K562 (cell line): Measurements from ENCODE around the gene KRTAP5-4. TPM values are rescaled to one million over a fixed set of nuclear protein-coding genes. Genes with fewer than 3 reads are reported as not detected.

Source experiments
- ATAC-seq: fragments of 200-7000 bp; cut with Tn5 transposase; 3 replicates; pipeline ENCODE4 v1.9.1; 2020; ENCODE audit warnings: moderate library complexity
- BruUV-seq: library from RNA; stranded (reverse); fragments of 400-500 nt; replicated peaks from 2 replicates; lab custom pipeline; 2021; lab: Mats Ljungman, UMichigan
- CTCF ChIA-PET: fragments of 300-600 bp; formaldehyde crosslinking; extraction: SDS; loops from one replicate; lab custom pipeline; 2021; ENCODE audit warnings: low intra/inter-chr PET ratio; lab: Yijun Ruan, JAX
- POLR2A ChIA-PET: fragments of 300-600, 350-650 bp; sonication (Branson Sonifier 250); formaldehyde crosslinking; extraction: SDS; loops from one replicate; lab custom pipeline; 2021; ENCODE audit warnings: antibody characterized with exemption, inconsistent platforms; lab: Yijun Ruan, JAX
- DNase-seq, 4 experiments: peaks; one replicate each; pipeline versions ENCODE4 v3.0.0 to v3.0.0-alpha.2; 2011 to 2018; ENCODE audit warnings: low spot score in 3 of 4, mixed read lengths in 3 of 4; ENCODE audit errors: extremely low read depth in 1 of 4
- FAIRE-seq: peaks from 2 replicates; lab custom pipeline; 2011; peaks lifted over from hg19 to GRCh38; lab: Jason Lieb, UNC
- H2AFZ ChIP-seq: 2 replicates; pipeline ENCODE4 v1.6.0; 2011; ENCODE audit warnings: low read depth, low read length, control low read depth, inconsistent platforms
- H3K27ac ChIP-seq: fragments of 200-600 bp; 3 replicates; pipeline ENCODE4 v1.8.0; 2011; ENCODE audit warnings: low read depth, mild to moderate bottlenecking, control low read depth, inconsistent platforms, low read length, moderate library complexity, mixed read lengths; ENCODE audit errors: extremely low read depth
- H3K27me3 ChIP-seq, 2 experiments: fragments of 300-600 bp in 1 of 2; 2 replicates in 1 of 2; 3 replicates in 1 of 2; pipeline versions ENCODE4 v1.6.0 to v1.8.0; 2011; ENCODE audit warnings: inconsistent platforms in 2 of 2, low read length in 2 of 2, mild to moderate bottlenecking in 1 of 2, mixed read lengths in 1 of 2, moderate library complexity in 1 of 2; ENCODE audit not compliant: control insufficient read depth in 2 of 2, insufficient read depth in 2 of 2
- H3K36me3 ChIP-seq: fragments of 300-600 bp; 3 replicates; pipeline ENCODE4 v1.8.0; 2011; ENCODE audit warnings: mild to moderate bottlenecking, low read length, inconsistent platforms; ENCODE audit not compliant: control insufficient read depth, insufficient read depth
- H3K4me1 ChIP-seq, 2 experiments: fragments of 200-600 bp in 1 of 2; replicated peaks in 1 of 2; 2 replicates in 1 of 2; 3 replicates in 1 of 2; pipeline versions ENCODE4 v1.5.1 to v1.8.0; 2011; ENCODE audit warnings: inconsistent platforms in 2 of 2, low read length in 2 of 2, mild to moderate bottlenecking in 1 of 2, mixed read lengths in 1 of 2, moderate library complexity in 1 of 2; ENCODE audit not compliant: control insufficient read depth in 2 of 2, insufficient read depth in 2 of 2
- H3K4me2 ChIP-seq: 2 replicates; pipeline ENCODE4 v1.6.1; 2011; ENCODE audit warnings: low read length, control low read depth, inconsistent platforms, mixed read lengths; ENCODE audit not compliant: insufficient read depth
- H3K4me3 ChIP-seq: fragments of 200-600 bp; sonication (generic), shearing (Covaris generic); 2 replicates; pipeline ENCODE4 v1.5.1; 2016; ENCODE audit warnings: control low read depth, inconsistent platforms
- H3K79me2 ChIP-seq: fragments of 200-600 bp; 3 replicates; pipeline ENCODE4 v1.8.0; 2011; ENCODE audit warnings: low read length, inconsistent platforms; ENCODE audit not compliant: control insufficient read depth, insufficient read depth
- H3K9ac ChIP-seq, 2 experiments: 2 replicates each; pipeline versions ENCODE4 v1.6.0 to v1.6.1; 2011; ENCODE audit warnings: low read depth in 2 of 2, low read length in 2 of 2, control low read depth in 1 of 2, inconsistent platforms in 1 of 2, mild to moderate bottlenecking in 1 of 2, mixed read lengths in 1 of 2; ENCODE audit not compliant: insufficient read depth in 1 of 2
- H3K9me1 ChIP-seq: one replicate; pipeline ENCODE4 v1.6.0; 2011; ENCODE audit warnings: inconsistent platforms, mild to moderate bottlenecking, low read length, moderate library complexity; ENCODE audit not compliant: control insufficient read depth, insufficient read depth
- H3K9me3 ChIP-seq: replicated peaks from 2 replicates; pipeline ENCODE4 v1.5.1; 2011; ENCODE audit warnings: low read depth, low read length, inconsistent platforms; ENCODE audit not compliant: control insufficient read depth, insufficient read depth
- H4K20me1 ChIP-seq: replicated peaks from 2 replicates; pipeline ENCODE4 v1.6.1; 2011; ENCODE audit warnings: low read length, inconsistent platforms, mixed read lengths; ENCODE audit not compliant: control insufficient read depth, insufficient read depth
- CBX3 ChIP-seq, 2 experiments: IDR thresholded peaks; 1 replicate in 1 of 2; 2 replicates in 1 of 2; pipeline ENCODE4 v1.6.1; 2012; ENCODE audit warnings: inconsistent platforms in 2 of 2, low read length in 2 of 2, borderline replicate concordance in 1 of 2, control low read depth in 1 of 2
- DMBX1 ChIP-seq: fragments of 250-450 bp; sonication (Bioruptor Pico); IDR thresholded peaks from 2 replicates; pipeline ENCODE4 v1.8.0; 2022; ENCODE audit warnings: inconsistent platforms, mild to moderate bottlenecking, moderate library complexity, borderline replicate concordance
- HLTF ChIP-seq: fragments of 450-650 bp; IDR thresholded peaks from 2 replicates; pipeline ENCODE4 v1.6.1; 2016
- MEIS2 ChIP-seq: fragments of 450-650 bp; IDR thresholded peaks from 2 replicates; pipeline ENCODE4 v1.6.1; 2014; ENCODE audit warnings: mild to moderate bottlenecking; ENCODE audit not compliant: partially characterized antibody
- RBM34 ChIP-seq: fragments of 200-400 bp; formaldehyde crosslinking; IDR thresholded peaks from 2 replicates; pipeline ENCODE4 v1.6.1; 2018; ENCODE audit warnings: low read length, borderline replicate concordance; ENCODE audit not compliant: insufficient read depth
- SRF ChIP-seq, 2 experiments: fragments of 250-450, 450-650 bp in 1 of 2; sonication (Bioruptor Pico) in 1 of 2; sonication (generic) in 1 of 2; formaldehyde crosslinking; IDR thresholded peaks; 2 replicates each; pipeline versions ENCODE4 v1.5.0 to v1.5.1; 2020 to 2022; ENCODE audit warnings: mild to moderate bottlenecking in 1 of 2, missing genetic modification reagents in 1 of 2
- ZNF263 ChIP-seq: sonication (generic); formaldehyde crosslinking; IDR thresholded peaks from 2 replicates; pipeline ENCODE4 v1.8.0; 2022; ENCODE audit warnings: mild to moderate bottlenecking, missing genetic modification reagents, borderline replicate concordance
- ZNF644 ChIP-seq: fragments of 200-800 bp; sonication (Bioruptor generic); IDR thresholded peaks from 2 replicates; pipeline ENCODE4 v1.6.1; 2016; ENCODE audit warnings: low read depth, missing genetic modification characterization, missing compliant biosample characterization
- WGBS: fragments of 100-300 bp; shearing (Covaris generic); methylation state at CpG from one replicate; pipeline ENCODE4 v1.1.6; 2016; ENCODE audit warnings: low coverage, mixed read lengths; ENCODE audit not compliant: insufficient coverage; ENCODE audit errors: missing lambda C conversion rate; 5-methylcytosine and 5-hydroxymethylcytosine counted together
- in situ Hi-C: fragments of 300-500 bp; cut with MboI; formaldehyde crosslinking; loops from 4 replicates; pipeline ENCODE4 v1.15.0; 2018; ENCODE audit warnings: inconsistent platforms, mixed read lengths
- intact Hi-C: fragments of 100-400 bp; cut with micrococcal nuclease; formaldehyde crosslinking; loops from 2 replicates; pipeline ENCODE4 v1.14.2; 2022
- polyA plus RNA-seq, 8 experiments: library from polyadenylated mRNA; depleted of rRNA in 4 of 8; stranded (reverse) in 5 of 8; unstranded in 3 of 8; fragments of >200 nt; fragmentation: Nextera tagmentation in 2 of 8; fragmentation: Illumina TruSeq in 1 of 8; extraction: Ambion mirVana in 2 of 8; extraction: Trizol in 1 of 8; gene quantifications; 2 replicates each; pipeline versions ENCODE4 v1.2.1 to v1.2.3, GENCODE V29; 2011 to 2014; ENCODE audit warnings: inconsistent platforms in 1 of 8, missing spikeins in 1 of 8
- total RNA-seq, 7 experiments: library from RNA; depleted of rRNA in 6 of 7; stranded (reverse); fragments of >200 nt in 6 of 7; fragmentation: Illumina TruSeq in 2 of 7; extraction: Trizol in 2 of 7; gene quantifications; 2 replicates each; pipeline versions ENCODE4 v1.2.1 to v1.2.3, GENCODE V29; 2011 to 2021; ENCODE audit warnings: low replicate concordance in 1 of 7
- TF ChIP-seq, protein P1 (sequence below): fragments of 250-450 bp; sonication (Bioruptor Pico); IDR thresholded peaks from 2 replicates; pipeline ENCODE4 v1.8.0; 2021; ENCODE audit warnings: borderline replicate concordance, mild to moderate bottlenecking, moderate library complexity; ENCODE audit not compliant: poor library complexity, severe bottlenecking

Gene KRTAP5-4
- total and polyA plus RNA-seq, 9 of the 15 experiments (the other 6 are each of a cell fraction or from before 2014, with no cell fraction given), result not detected

DNA sequence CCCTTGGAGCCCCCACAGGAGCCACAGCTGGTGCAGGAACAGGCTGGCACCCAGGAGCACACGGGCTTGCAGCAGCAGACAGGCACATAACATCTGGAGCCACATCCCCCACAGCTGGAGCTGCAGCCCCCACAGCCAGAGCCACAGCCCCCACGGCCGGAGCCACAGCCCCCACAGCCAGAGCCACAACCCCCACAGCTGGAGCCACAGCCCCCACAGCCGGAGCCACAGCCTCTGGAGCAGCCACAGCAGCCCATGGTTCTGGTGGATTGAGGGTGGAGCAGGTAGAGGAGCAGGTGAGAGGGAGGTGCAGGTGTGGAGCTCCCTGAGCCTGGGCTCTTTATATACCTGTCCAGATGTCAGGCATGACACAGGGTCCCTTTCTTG lies 24.0 kb downstream of the KRTAP5-4 start, which contains the start of gene KRTAP5-2:
KRTAP5-2 (minus strand) TSS at position 301 of the 387 bp plus-strand sequence; CDS start at position 257, 44 bp downstream.
- in situ Hi-C loops, result no loop called here
- CTCF ChIA-PET, result no interaction called here
- DNase-seq (no peak), ATAC-seq (no peak)
- H3K36me3 ChIP-seq, result no peaks in the 10 kb centered on the region
- no TSS peak for BruUV-seq
- no peak for TF ChIP-seq MEIS2
- no peak for TF ChIP-seq RBM34
- no peak for TF ChIP-seq DMBX1 (CRISPR knock-in tag)
- no peak for TF ChIP-seq SRF (CRISPR knock-in tag; IDR thresholded peaks at IDR 0.05)
- TF ChIP-seq ZNF644, result no peak
- TF ChIP-seq, all 486 proteins: peak for 0
- no peak within 1 kb of the TSS for H3K9ac ChIP-seq
- intact Hi-C loops, result no loop called here
- H3K27me3 ChIP-seq, result peaks cover 9 to 21% of the 10 kb centered on the region in 2 experiments; a peak in 3 of 5 replicates
- no peak within 1 kb of the TSS for H3K27ac ChIP-seq
- WGBS, result 0% methylated on average over 2 of the region's 4 CpGs
- no peak for FAIRE-seq
- H2AFZ ChIP-seq, result no peak within 1 kb of the TSS
- H3K9me3 ChIP-seq, result no peaks in the 10 kb centered on the region
- H3K4me3 ChIP-seq, result no peak within 1 kb of the TSS
- H3K79me2 ChIP-seq, result no peaks in the 10 kb centered on the region
- no peaks in the 10 kb centered on the region for H3K4me1 ChIP-seq
- H3K4me2 ChIP-seq, result no peak within 1 kb of the TSS
- H3K9me1 ChIP-seq, result no peaks in the 10 kb centered on the region
- H4K20me1 ChIP-seq, result peaks cover 4% of the 10 kb centered on the region; the same call in 1 of the 2 replicates
- POLR2A ChIA-PET, result no interaction called here

DNA sequence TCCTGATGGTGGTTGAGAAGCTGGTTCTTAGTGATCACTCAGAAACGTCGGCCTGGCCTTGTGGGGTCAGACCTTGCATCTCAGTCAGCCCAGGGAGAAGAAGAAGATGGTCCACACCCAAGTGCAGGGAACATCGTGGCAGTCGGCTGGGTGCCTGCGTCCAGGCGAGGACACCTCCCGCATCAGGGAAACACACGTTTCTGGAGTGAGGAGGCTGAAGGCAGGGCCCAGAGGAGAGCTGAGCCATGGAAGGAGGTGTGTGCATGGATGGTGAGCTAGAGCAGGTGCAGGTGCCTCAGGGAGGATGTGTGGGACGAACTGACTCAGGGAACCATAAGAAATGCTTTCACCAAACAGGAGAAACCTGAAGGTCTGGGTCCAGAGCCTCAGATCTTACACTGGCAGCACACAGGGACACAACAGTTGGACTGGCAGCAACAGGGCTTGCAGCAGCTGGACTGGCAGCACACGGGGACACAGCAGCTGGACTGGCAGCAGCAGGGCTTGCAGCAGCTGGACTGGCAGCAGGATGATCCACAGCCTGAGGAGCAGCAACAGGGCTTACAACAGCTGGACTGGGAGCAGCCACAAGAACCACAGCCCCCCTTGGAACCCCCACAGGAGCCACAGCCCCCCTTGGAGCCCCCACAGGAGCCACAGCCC lies 24.5 kb downstream of the KRTAP5-4 start:
- H3K9me3 ChIP-seq, result no peaks in the 10 kb centered on the region
- H3K27me3 ChIP-seq, result peaks cover 11 to 21% of the 10 kb centered on the region in 2 experiments; a peak in 3 of 5 replicates
- H3K4me2 ChIP-seq, result no peak overlapping the region
- POLR2A ChIA-PET, result no interaction called here
- H4K20me1 ChIP-seq, result peaks cover 4% of the 10 kb centered on the region; the same call in 1 of the 2 replicates
- no peak overlapping the region for H3K27ac ChIP-seq
- CTCF ChIA-PET, result no interaction called here
- no peak overlapping the region for H3K4me3 ChIP-seq
- H3K36me3 ChIP-seq, result no peaks in the 10 kb centered on the region
- H3K4me1 ChIP-seq, result no peaks in the 10 kb centered on the region
- DNase-seq, result no peak
- BruUV-seq, result no TSS peak
- no peak for FAIRE-seq
- H2AFZ ChIP-seq, result no peak overlapping the region
- H3K79me2 ChIP-seq, result no peaks in the 10 kb centered on the region
- no peak for ATAC-seq
- no peaks in the 10 kb centered on the region for H3K9me1 ChIP-seq
- in situ Hi-C loops (no loop called here), intact Hi-C loops (no loop called here)
- no peak overlapping the region for H3K9ac ChIP-seq
- WGBS, result 0% methylated on average over 10 of the region's 10 CpGs
- TF ChIP-seq CBX3 (IDR thresholded peaks at IDR 0.05; ENCODE audit: borderline replicate concordance in 1 of 2, low read length in 2 of 2), result no peak
- no peak for TF ChIP-seq ZNF263 (CRISPR knock-in tag)
- TF ChIP-seq, protein P1, sequence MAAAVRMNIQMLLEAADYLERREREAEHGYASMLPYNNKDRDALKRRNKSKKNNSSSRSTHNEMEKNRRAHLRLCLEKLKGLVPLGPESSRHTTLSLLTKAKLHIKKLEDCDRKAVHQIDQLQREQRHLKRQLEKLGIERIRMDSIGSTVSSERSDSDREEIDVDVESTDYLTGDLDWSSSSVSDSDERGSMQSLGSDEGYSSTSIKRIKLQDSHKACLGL, result no peak
- no peak for TF ChIP-seq HLTF
